ENCODE data around the gene MBNL1.

- TF ChIP-seq CTCF (IDR thresholded peaks at IDR 0.05), result no peak
- peak in 1 of 2 donors; percentile 20 for TF ChIP-seq POLR2A (IDR thresholded peaks at IDR 0.05)
- TF ChIP-seq POLR2AphosphoS5 (IDR thresholded peaks at IDR 0.05), result peak in 1 of 3 donors; percentile 39
- no peak for TF ChIP-seq EP300 (IDR thresholded peaks at IDR 0.05)
Measured at GRCh38 chr3:152269831-152270734, 1.4 kb downstream of the MBNL1 start.
